Amniotic epithelial cell (primary cell): Measurements from ENCODE around the gene CHD9.
"Not testable (repeated sequence)": the region's sequence is repeated elsewhere in the genome, so short reads cannot be mapped to it uniquely, and the experiment has no call there.

Experiments
- DNase-seq: peaks from one replicate; pipeline ENCODE4 v3.0.0-alpha.2; 2010; ENCODE audit warnings: low read depth

Gene CHD9

GRCh38 chr16:53075461-53075860, 20.7 kb downstream of the CHD9 start:
- not testable (repeated sequence) for DNase-seq

- no peak for DNase-seq
Measured at GRCh38 chr16:53078247-53078646, 23.5 kb downstream of the CHD9 start.

- DNase-seq = peak; percentile 51
Measured at GRCh38 chr16:53078765-53079485, 24.1 kb downstream of the CHD9 start.

GRCh38 chr16:53080345-53081031, 25.7 kb downstream of the CHD9 start:
- peak; percentile 97 for DNase-seq

GRCh38 chr16:53081032-53081424, 26.2 kb downstream of the CHD9 start:
- no peak for DNase-seq

GRCh38 chr16:53081686-53082407, 27.1 kb downstream of the CHD9 start:
- no peak for DNase-seq

- no peak for DNase-seq
Measured at GRCh38 chr16:53082509-53082908, 27.7 kb downstream of the CHD9 start.

- DNase-seq = peak; percentile 85
Measured at GRCh38 chr16:53083119-53083518, 28.3 kb downstream of the CHD9 start.

GRCh38 chr16:53084141-53084541, 29.4 kb downstream of the CHD9 start:
- no peak for DNase-seq

GRCh38 chr16:53084746-53085334, 30.0 kb downstream of the CHD9 start:
- DNase-seq = no peak

- DNase-seq = peak; percentile 62
Measured at GRCh38 chr16:53085369-53085843, 30.6 kb downstream of the CHD9 start.

GRCh38 chr16:53085931-53086421, 31.2 kb downstream of the CHD9 start:
- DNase-seq = no peak

- DNase-seq = peak; percentile 44
Measured at GRCh38 chr16:53087101-53087500, 32.3 kb downstream of the CHD9 start.

- DNase-seq = no peak
Measured at GRCh38 chr16:53089434-53090285, 34.9 kb downstream of the CHD9 start.

- DNase-seq = no peak
Measured at GRCh38 chr16:53090286-53090590, 35.4 kb downstream of the CHD9 start.

GRCh38 chr16:53090591-53091411, 36.0 kb downstream of the CHD9 start:
- DNase-seq = peak; percentile 99

GRCh38 chr16:53091466-53092211, 36.8 kb downstream of the CHD9 start:
- DNase-seq = peak; percentile 80

GRCh38 chr16:53092284-53092683, 37.5 kb downstream of the CHD9 start:
- no peak for DNase-seq

GRCh38 chr16:53093162-53093744, 38.5 kb downstream of the CHD9 start:
- DNase-seq = no peak
